HG02885 (cell line): Measurements from ENCODE around the gene VPS72.
"Not testable (repeated sequence)": the region's sequence is repeated elsewhere in the genome, so short reads cannot be mapped to it uniquely, and the experiment has no call there.

Source experiments
- ATAC-seq: cut with Tn5 transposase; IDR thresholded peaks from one replicate; pipeline ENCODE4 v1.9.1; 2021; ENCODE audit warnings: mild to moderate bottlenecking; ENCODE audit not compliant: unreplicated experiment, poor library complexity

Gene VPS72, protein sequence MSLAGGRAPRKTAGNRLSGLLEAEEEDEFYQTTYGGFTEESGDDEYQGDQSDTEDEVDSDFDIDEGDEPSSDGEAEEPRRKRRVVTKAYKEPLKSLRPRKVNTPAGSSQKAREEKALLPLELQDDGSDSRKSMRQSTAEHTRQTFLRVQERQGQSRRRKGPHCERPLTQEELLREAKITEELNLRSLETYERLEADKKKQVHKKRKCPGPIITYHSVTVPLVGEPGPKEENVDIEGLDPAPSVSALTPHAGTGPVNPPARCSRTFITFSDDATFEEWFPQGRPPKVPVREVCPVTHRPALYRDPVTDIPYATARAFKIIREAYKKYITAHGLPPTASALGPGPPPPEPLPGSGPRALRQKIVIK

DNA sequence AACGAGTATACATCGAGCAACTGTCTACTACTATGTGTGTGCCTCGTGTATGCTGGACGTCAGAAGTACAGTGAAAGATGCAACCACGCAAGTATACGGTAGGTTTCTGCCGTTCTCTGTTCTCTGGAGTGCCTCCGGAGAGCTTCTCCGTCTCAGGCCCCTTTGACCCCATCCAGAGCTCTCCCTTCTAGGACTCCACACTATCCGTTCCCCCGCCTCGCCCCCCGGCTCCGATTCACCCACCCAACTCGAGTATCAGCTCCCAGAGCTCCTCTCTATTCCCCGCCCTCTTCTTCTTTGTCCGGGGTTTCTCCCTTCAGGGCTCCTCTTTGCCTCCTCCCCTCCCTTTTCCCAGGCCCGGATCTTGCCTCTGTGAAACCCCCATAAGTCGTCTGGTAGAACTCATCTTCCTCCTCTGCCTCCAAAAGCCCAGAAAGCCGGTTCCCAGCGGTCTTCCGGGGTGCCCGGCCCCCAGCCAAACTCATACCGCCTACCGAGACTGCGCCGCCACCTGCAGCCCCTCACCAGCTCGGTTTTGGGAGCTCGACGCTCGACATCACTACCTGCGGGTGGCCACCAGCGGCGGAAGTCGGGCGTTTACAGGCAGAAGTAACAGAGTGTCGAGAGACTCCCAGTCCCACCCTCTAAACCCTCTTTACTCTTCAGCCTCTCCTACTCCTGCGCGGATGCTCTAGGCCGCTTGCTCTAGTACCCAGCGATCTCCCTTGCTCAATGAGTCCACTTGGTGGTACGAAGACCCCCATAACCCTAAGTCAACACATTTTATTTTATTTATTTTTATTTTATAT is at the start of gene VPS72:
TSS of gene VPS72 (minus strand) at position 561 of the 809 bp plus-strand sequence. CDS start at position 485, 76 bp downstream.
- ATAC-seq, result peak; percentile 90

DNA sequence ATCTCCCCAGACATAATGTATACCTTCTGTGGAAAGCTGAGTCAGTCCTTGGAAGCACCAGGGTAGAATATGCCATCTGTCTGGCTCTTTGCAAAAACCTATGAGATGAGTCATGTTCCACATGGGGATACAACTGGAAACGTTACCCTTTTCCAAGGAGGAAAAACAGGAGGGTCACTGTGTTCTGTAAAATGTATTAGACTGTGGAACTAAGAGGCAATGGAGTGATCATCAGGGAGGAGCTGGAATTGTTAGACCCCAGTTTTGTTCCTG is 48.4 kb upstream of the VPS72 start:
- no peak for ATAC-seq

DNA sequence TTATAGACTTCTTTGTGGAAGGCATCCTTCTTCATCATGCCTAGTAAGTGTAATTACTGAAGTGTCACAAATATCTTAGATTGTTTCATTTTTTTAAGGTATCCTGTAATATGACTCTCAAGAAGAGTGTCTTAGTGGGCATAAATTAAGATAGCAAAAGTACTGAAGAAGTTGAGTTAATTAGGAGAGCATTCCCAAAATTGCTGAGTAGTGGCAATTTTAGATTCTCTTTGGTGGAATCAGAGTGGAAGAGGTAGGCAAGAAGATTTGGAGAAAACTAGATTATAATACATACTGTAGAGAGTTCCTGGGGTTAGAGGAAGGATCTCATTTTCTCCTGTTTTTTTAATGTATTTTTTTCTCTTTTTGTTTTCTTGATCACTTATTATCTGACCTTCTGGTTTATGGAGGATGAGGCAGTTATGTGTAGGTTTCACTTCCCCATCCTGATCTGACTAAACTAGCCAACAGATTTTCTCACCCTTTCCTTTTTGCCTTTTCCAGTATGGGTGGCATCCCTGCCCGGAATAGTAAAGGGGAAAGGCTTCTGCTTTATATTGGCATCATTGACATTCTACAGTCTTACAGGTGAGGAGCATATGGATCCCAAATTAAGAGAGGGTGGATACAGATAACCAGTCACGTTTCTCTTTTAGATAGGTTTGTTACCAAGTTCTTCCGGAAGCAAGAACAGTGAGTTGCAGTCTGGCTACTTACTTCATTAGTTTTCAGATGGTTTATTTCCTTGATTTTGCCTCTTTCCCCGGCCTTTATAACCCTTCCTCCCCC is 47.9 kb upstream of the VPS72 start:
- no peak for ATAC-seq

DNA sequence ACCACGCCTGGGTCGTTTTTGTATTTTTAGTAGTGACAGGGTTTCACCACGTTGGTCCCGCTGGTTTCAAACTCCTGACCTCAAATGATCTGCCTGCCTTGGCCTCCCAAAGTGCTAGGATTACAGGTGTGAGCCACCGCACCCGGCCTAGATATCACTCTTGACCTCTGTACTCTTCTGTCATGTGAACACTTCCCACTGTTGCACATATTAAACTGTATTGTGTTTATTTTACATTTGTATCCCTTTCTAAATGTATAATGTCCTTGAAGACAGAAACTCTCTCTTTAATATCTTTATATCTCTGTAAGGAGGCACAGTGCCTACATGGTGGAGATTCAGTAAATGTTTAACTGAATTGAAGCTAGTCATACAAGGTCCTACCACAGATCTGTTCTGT is 45.2 kb upstream of the VPS72 start:
- no peak for ATAC-seq

DNA sequence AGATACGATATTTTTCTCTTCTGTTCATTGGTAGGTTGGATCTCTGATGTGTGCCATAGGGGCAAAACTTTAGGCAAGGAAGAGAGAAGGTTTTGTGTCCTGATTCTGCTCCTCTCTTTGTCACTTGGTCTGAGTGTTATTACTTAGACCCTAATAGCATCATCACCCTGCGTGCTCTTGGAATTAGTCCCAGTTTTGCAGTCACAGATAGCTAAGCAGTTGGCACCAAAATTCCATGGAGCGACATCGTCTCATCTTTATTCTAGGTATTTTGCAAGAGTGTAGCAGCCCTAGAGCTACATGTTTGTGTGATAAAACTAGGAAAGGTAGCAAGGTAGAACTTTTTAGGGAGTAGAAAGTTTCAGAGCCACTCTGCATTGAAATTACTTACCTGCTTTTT is 32.1 kb upstream of the VPS72 start:
- ATAC-seq, result no peak

DNA sequence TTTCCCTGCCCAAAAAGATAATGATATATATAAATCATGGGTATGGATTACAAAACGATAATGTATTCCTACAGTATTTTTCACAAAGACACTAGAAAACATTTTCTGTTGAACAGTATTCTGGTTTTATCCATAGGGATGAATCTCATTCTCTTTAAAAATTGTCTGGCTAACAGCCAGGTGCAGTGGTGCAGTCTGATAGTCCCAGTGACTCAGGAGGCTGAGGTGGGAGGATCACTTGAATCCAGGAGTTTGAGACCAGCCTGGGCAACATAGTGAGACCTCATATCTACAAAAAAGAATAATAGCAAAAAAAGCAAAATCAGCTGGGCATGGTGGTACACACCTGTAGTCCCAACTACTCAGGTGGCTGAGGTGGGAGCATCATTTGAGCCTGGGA is 31.6 kb upstream of the VPS72 start:
- ATAC-seq, result no peak

DNA sequence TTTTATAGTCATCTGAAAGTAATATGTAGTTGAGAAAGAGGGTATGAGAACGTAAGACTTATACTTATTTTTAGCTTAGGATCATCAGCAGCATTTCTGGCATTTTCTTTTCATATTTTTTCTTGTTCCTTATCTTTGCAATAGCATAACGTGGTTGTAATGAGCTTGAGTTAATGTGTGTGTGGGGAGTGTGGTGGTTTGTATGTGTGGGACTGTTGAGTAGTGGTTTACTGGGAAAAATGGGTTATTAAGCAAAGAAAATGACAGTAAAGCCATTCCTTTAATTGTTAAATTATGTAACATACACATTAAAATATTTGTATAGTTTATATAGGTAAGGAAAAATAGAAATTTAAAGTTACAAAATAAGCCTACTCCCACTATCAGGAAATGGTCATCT is 23.6 kb upstream of the VPS72 start:
- ATAC-seq, result no peak

- ATAC-seq, result no peak
Measured at GRCh38 chr1:151211972-151212705, 22.1 kb upstream of the VPS72 start.

GRCh38 chr1:151210830-151211229 is 20.8 kb upstream of the VPS72 start:
- ATAC-seq, result no peak

- not testable (repeated sequence) for ATAC-seq
Measured at GRCh38 chr1:151205381-151205965, 15.5 kb upstream of the VPS72 start.

GRCh38 chr1:151199873-151200581 is 10.0 kb upstream of the VPS72 start:
- no peak for ATAC-seq

DNA sequence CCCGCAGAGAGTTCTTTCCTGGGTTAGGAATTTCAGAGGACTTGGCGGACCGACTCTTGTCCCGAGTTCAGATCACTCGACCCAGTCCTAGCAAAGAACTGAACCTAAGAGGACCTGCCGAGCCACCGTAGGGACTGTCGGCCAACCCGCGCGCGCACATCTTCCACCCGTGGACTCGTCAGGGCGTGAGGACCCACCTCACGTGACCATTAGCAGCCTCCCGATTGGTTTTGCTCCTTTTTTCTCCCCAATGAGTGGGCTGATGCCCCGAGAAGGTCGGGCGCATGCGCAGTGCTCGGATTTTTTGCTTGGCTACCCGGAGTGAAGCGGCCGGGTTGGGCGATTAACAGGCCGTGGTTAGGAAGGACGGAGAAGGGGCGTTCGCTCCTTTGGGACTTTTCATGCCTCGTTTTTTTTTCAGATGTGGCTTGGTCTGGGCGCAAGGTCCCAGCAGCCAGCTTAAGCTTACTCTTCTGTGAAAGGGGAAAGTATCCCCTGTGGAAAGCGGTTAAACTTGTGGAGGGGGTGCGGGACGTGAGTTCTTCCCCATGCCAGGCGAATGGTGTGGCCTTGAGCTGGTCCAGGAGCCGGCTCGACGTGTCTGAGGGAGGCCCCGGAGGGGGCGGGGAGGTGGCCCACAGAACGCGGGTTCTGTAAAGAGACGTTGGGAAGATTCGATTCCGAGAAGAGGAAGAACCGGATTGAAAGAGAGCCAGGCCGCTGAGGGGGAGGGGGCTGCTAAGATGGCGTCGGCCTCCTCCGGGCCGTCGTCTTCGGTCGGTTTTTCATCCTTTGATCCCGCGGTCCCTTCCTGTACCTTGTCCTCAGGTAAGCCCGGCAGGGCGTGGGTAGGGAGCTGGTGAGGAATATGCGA is 8.5 kb upstream of the VPS72 start, which contains the start of gene PIP5K1A:
TSS of gene PIP5K1A (plus strand) at position 299 of the 874 bp plus-strand sequence. CDS start at position 744, 445 bp downstream.
- peak; percentile 88 for ATAC-seq

GRCh38 chr1:151197863-151198253 is 7.9 kb upstream of the VPS72 start:
- ATAC-seq, result no peak

- ATAC-seq, result no peak
Measured at GRCh38 chr1:151196292-151196800, 6.3 kb upstream of the VPS72 start.

- ATAC-seq, result not testable (repeated sequence)
Measured at GRCh38 chr1:151194894-151195594, 5.0 kb upstream of the VPS72 start.

DNA sequence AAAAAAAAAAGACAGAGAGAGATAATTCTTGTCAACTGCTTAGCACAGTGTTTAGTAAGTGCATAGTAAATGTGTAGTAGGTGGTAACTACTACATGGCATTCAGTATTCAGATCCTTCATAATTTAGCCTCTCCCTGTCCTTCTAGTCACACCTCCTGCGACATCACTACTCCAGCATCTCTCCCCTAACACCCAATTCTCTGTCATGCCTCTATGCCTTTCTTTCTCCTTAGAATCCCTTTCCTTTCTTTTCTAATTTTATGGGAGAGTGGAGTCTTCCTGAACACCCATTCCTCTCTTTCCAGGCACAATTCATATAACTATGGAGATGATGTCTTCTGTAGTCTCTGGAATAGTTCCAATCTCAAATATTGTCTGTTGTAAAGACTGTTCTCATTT is 3.9 kb upstream of the VPS72 start:
- no peak for ATAC-seq

- no peak for ATAC-seq
Measured at GRCh38 chr1:151193304-151193703, 3.3 kb upstream of the VPS72 start.

- no peak for ATAC-seq
Measured at GRCh38 chr1:151192047-151192446, 2.0 kb upstream of the VPS72 start.
